Psoas muscle (tissue), 8 donors: ENCODE results near the gene SSRP1. TPM values are rescaled to one million over a fixed set of nuclear protein-coding genes. Genes with fewer than 3 reads are reported as not detected.

Source experiments
- ATAC-seq, 4 donors: fragments of 200-7000 bp; cut with Tn5 transposase; one replicate each; pipeline ENCODE4 v1.9.1; 2020; ENCODE audit warnings: moderate library complexity in 3 of 4, mild to moderate bottlenecking in 2 of 4
- DNase-seq, 2 donors: peaks; one replicate each; pipeline ENCODE4 v3.0.0-alpha.2; 2020
- H3K27ac ChIP-seq: fragments of 200-600 bp; one replicate; pipeline ENCODE4 v1.8.0; 2022
- H3K27me3 ChIP-seq, 3 donors: fragments of 200-600 bp in 1 of 3; one replicate each; pipeline versions ENCODE4 v1.6.1 to v1.8.0; 2013 to 2022; ENCODE audit warnings: low read length in 2 of 3, mild to moderate bottlenecking in 2 of 3, moderate library complexity in 1 of 3; ENCODE audit not compliant: insufficient read depth in 3 of 3
- H3K36me3 ChIP-seq, 2 donors: fragments of 200-600 bp in 1 of 2; one replicate each; pipeline versions ENCODE4 v1.6.1 to v1.8.0; 2013 to 2022; ENCODE audit warnings: low read depth in 1 of 2, mild to moderate bottlenecking in 1 of 2, moderate library complexity in 1 of 2; ENCODE audit not compliant: insufficient read depth in 1 of 2
- H3K4me1 ChIP-seq: fragments of 200-600 bp; one replicate; pipeline ENCODE4 v1.8.0; 2022
- H3K4me3 ChIP-seq: fragments of 200-600 bp; one replicate; pipeline ENCODE4 v1.8.0; 2022; ENCODE audit warnings: mild to moderate bottlenecking
- H3K9me3 ChIP-seq: fragments of 200-600 bp; one replicate; pipeline ENCODE4 v1.8.0; 2022
- CTCF ChIP-seq: fragments of 200-600 bp; IDR thresholded peaks from one replicate; pipeline ENCODE4 v1.8.0; 2022; ENCODE audit warnings: antibody characterized with exemption
- WGBS, 3 donors: extraction: QIAGEN DNeasy Blood & Tissue Kit; methylation state at CpG; one replicate each; pipeline versions ENCODE4 v1.1.6 to v1.1.7; 2013; 5-methylcytosine and 5-hydroxymethylcytosine counted together
- intact Hi-C, 2 donors: fragments of 100-400 bp; cut with DNase I; formaldehyde crosslinking; loops; one replicate each; pipeline versions ENCODE4 v1.11.0 to v1.14.2; 2022
- polyA plus RNA-seq, 3 donors: library from polyadenylated mRNA; stranded (reverse); fragments of 200-250 nt; gene quantifications; one replicate each; pipeline ENCODE4 v1.2.3, GENCODE V29; 2013
- total RNA-seq, 4 donors: library from RNA; stranded (reverse); fragmentation: NEBNext Ultra II Directional in 2 of 4; extraction: Animal tissue kit (Norgen Biotek cat#: 25700) in 2 of 4; gene quantifications; one replicate each; pipeline versions ENCODE4 v1.2.1 to v1.2.4, GENCODE V29; 2021 to 2023
- donor health status: healthy with polysubstance abuse.
- donor health status: DM: no; HTN: no; CAD: no; lungs with moderate emphysema.
- donor health status: Bipolar disorder and iron deficiency.
- donor health status: healthy.
- donor health status: DM: yes; HTN: yes; CAD: no.
- donor health status: DM: no; HTN: no; CAD: no.
- donor health status: DM: no; HTN: no; CAD: no.
- donor health status: DM: yes; HTN: yes; CAD: no.

Gene SSRP1
- total and polyA plus RNA-seq, 7 donors = 69.0 to 138 (median 94.0) TPM

- ATAC-seq = no peak
- DNase-seq = no peak
- no peak overlapping the region for H3K27ac ChIP-seq
- H3K4me1 ChIP-seq = peaks cover 4% of the 10 kb centered on the region
- no peak for TF ChIP-seq CTCF
- WGBS, 3 donors = 24 to 52% (median 25%) methylated on average over 4 of the region's 4 CpGs
- H3K27me3 ChIP-seq = no peaks in the 10 kb centered on the region
- no peaks in the 10 kb centered on the region for H3K36me3 ChIP-seq
- intact Hi-C loops = no loop called here
- H3K9me3 ChIP-seq = no peaks in the 10 kb centered on the region
- no peak overlapping the region for H3K4me3 ChIP-seq
These were observed 17.8 kb upstream of the SSRP1 start for GRCh38 chr11:57353446-57353845.

DNA sequence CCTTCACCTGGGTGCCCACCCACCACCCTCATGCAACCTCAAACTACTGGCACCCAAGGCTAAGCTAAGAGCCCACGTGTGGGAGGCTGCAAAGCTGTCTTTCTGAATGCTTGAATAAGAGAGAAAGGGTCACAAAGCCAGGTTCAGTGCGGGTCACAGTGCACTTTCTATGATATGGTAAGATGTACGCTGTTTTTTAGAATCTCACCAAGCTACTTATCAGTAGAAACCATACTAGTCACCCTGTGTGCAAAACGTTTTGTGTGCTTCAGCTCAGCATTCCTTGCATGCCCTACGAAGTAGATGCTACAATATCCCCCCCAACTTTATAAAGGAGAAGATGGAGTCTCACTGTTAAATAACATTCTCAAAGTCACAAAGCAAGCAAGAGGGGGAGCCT, 17.3 kb upstream of the SSRP1 start:
- no peak for TF ChIP-seq CTCF
- peaks cover under 1% of the 10 kb centered on the region for H3K4me1 ChIP-seq
- no peaks in the 10 kb centered on the region for H3K9me3 ChIP-seq
- no peaks in the 10 kb centered on the region for H3K36me3 ChIP-seq
- DNase-seq = no peak
- ATAC-seq = no peak
- intact Hi-C loops = no loop called here
- no peaks in the 10 kb centered on the region for H3K27me3 ChIP-seq
- no peak overlapping the region for H3K27ac ChIP-seq
- no peak overlapping the region for H3K4me3 ChIP-seq
- WGBS, 3 donors = 56 to 62% (median 61%) methylated on average over 5 of the region's 5 CpGs

DNA sequence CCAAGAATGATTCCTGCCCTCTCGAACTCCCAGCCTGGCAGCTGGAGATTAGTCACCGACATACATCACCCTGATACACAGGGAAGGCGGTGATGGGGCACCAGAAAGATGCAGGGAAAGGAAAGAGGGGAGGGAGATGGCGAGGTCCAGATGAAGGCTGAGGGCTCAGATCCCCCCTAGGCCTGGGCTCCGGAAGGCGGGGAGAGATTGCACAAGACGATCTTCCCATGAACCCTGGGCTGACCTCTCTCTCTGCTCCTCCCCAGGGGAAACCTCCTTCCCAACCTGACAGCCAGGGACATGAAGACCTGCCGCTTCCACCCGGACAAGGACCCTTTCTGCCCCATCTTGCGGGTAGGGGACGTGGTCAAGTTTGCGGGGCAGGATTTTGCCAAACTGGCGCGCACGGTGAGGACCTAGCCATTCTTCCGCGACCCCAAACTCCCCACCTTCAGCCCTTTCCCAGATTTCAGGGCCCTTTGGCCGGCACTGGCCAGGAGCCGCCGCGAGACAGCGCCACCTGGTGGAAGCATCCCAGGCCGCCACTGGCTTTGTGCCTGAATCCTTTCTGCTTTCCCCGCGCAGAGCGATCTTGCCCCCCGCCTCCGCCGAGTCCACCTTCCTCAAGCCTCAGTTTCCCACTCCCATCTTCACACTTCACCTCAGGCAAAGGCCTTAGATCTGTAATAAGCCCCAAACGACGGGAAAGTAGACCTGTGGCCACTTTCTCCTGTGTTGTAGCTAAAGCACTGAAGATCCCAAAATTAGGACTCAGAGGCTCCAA, 14.0 kb upstream of the SSRP1 start:
- intact Hi-C loops = loop anchor here (5.0 to 10.0 kb wide), 8 partner anchors 78 to 505 kb away; partner anchors contain the start of genes RTN4RL2 (in 1 of the 2), SLC43A3 (in 1 of the 2) and YPEL4 (in 1 of the 2)
- Histone ChIP-seq H3K9me3 (no peaks in the 10 kb centered on the region), H3K4me1 (no peaks in the 10 kb centered on the region), H3K27ac (no peak overlapping the region), H3K36me3 (no peaks in the 10 kb centered on the region), H3K4me3 (no peak overlapping the region), H3K27me3 (no peaks in the 10 kb centered on the region)
- ATAC-seq (peak; percentile 58 to 81 (median 71)), DNase-seq (peak; percentile 71 to 84)
- TF ChIP-seq CTCF = peak; percentile 80
- WGBS, 3 donors = 15 to 24% (median 17%) methylated on average over 29 to 31 of the region's 31 CpGs

DNA sequence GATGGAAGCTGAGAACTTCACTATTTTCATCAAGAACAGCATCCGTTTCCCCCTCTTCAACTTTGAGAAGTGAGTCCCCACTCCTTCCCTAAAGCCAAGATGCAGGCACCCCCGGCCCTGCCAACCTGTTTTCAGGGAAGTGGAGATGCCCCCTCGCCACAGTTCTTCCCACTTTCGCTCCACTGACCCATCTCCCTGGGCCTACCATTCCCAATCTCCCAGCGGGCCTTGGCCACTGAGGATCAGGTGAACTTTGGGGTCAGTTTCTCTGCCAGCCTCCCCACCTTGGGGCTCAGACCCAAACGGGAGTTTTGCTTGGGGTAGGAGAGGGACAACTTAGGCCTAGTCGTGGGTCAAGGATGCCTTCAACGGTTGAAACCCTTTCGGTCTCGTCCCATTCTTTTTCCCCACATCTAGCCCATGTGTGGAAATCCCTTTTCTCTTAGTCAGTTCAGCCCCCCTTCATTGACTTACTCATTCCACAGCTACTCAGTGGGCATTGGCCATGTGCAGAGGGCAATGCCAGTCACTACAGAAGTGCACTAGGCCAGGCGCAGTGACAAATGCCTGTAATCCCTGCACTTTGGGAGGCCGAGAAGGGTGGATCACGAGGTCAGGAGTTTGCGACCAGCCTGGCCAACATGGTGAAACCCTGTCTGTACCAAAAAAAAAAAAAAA, 13.1 kb upstream of the SSRP1 start:
- no peaks in the 10 kb centered on the region for H3K4me1 ChIP-seq
- intact Hi-C loops = loop anchor here (5.0 to 10.0 kb wide), 8 partner anchors 79 to 504 kb away; partner anchors contain the start of genes RTN4RL2 (in 1 of the 2), SLC43A3 (in 1 of the 2) and YPEL4 (in 1 of the 2)
- no peaks in the 10 kb centered on the region for H3K36me3 ChIP-seq
- H3K27me3 ChIP-seq = no peaks in the 10 kb centered on the region
- H3K4me3 ChIP-seq = no peak overlapping the region
- no peaks in the 10 kb centered on the region for H3K9me3 ChIP-seq
- DNase-seq (no peak), ATAC-seq (no peak)
- TF ChIP-seq CTCF = no peak
- 87 to 93% (median 89%) methylated on average over 14 of the region's 14 CpGs for WGBS, 3 donors
- H3K27ac ChIP-seq = no peak overlapping the region
